Neural progenitor cell (in vitro differentiated cells): ENCODE measurements around the gene ERC2. TPM values are rescaled to one million over a fixed set of nuclear protein-coding genes. Genes with fewer than 3 reads are reported as not detected.

Experiments used
- DNase-seq: peaks from one replicate; pipeline ENCODE4 v3.0.0-alpha.2; 2016; ENCODE audit warnings: low spot score
- H2AFZ ChIP-seq: fragments of 200-600 bp; sonication (generic); replicated peaks from 2 replicates; pipeline ENCODE4 v1.6.1; 2016; ENCODE audit warnings: antibody characterized with exemption
- H3F3A ChIP-seq: fragments of 200-600 bp; sonication (generic); 2 replicates; pipeline ENCODE4 v1.6.1; 2016; ENCODE audit warnings: antibody characterized with exemption, low read depth
- H3K27ac ChIP-seq: fragments of 200-600 bp; sonication (generic); 2 replicates; pipeline ENCODE4 v1.5.1; 2016; ENCODE audit warnings: mild to moderate bottlenecking
- H3K27me3 ChIP-seq: fragments of 200-600 bp; sonication (generic); 2 replicates; pipeline ENCODE4 v1.6.1; 2016; ENCODE audit warnings: mild to moderate bottlenecking, moderate library complexity
- H3K36me3 ChIP-seq: fragments of 200-600 bp; sonication (generic); 2 replicates; pipeline ENCODE4 v1.5.1; 2016
- H3K4me1 ChIP-seq: fragments of 200-600 bp; sonication (generic); 2 replicates; pipeline ENCODE4 v1.6.1; 2016; ENCODE audit warnings: mixed run types
- H3K4me2 ChIP-seq: fragments of 200-600 bp; sonication (generic); 2 replicates; pipeline ENCODE4 v1.6.1; 2016
- H3K4me3 ChIP-seq: fragments of 200-600 bp; sonication (generic); 2 replicates; pipeline ENCODE4 v1.5.1; 2016
- H3K79me2 ChIP-seq: fragments of 200-600 bp; sonication (generic); 2 replicates; pipeline ENCODE4 v1.6.1; 2016; ENCODE audit warnings: low read depth
- H3K9ac ChIP-seq: fragments of 200-600 bp; sonication (generic); 2 replicates; pipeline ENCODE4 v1.6.1; 2016
- H3K9me3 ChIP-seq: fragments of 200-600 bp; sonication (generic); 2 replicates; pipeline ENCODE4 v1.5.1; 2016; ENCODE audit warnings: low read depth
- H4K20me1 ChIP-seq: fragments of 200-600 bp; sonication (generic); 2 replicates; pipeline ENCODE4 v1.6.1; 2016; ENCODE audit warnings: low read depth
- H3K27ac Mint-ChIP-seq: 3 replicates; pipeline ENCODE4 v1.8.0; 2021; ENCODE audit warnings: mixed read lengths
- H3K27me3 Mint-ChIP-seq: 2 replicates; pipeline ENCODE4 v1.8.0; 2022; ENCODE audit warnings: low read depth, mild to moderate bottlenecking, inconsistent platforms, moderate library complexity, mixed read lengths; ENCODE audit not compliant: insufficient read depth
- H3K36me3 Mint-ChIP-seq: 3 replicates; pipeline ENCODE4 v1.8.0; 2021; ENCODE audit warnings: mixed read lengths
- H3K4me1 Mint-ChIP-seq: 3 replicates; pipeline ENCODE4 v1.8.0; 2021; ENCODE audit warnings: mixed read lengths
- H3K4me3 Mint-ChIP-seq: 3 replicates; pipeline ENCODE4 v1.8.0; 2021; ENCODE audit warnings: mild to moderate bottlenecking, moderate library complexity, mixed read lengths
- H3K9me3 Mint-ChIP-seq: 3 replicates; pipeline ENCODE4 v1.8.0; 2020; ENCODE audit warnings: mixed read lengths
- CTCF ChIP-seq: fragments of 200-600 bp; sonication (generic); IDR thresholded peaks from 2 replicates; pipeline ENCODE4 v1.5.1; 2017; ENCODE audit warnings: antibody characterized with exemption, mild to moderate bottlenecking
- EZH2 ChIP-seq: fragments of 200-600 bp; sonication (generic); IDR thresholded peaks from 2 replicates; pipeline ENCODE4 v1.6.1; 2017; ENCODE audit warnings: antibody characterized with exemption, mild to moderate bottlenecking, moderate library complexity
- EZH2phosphoT487 ChIP-seq: fragments of 200-600 bp; sonication (generic); IDR thresholded peaks from 2 replicates; pipeline ENCODE4 v1.6.1; 2017; ENCODE audit warnings: antibody characterized with exemption
- total RNA-seq: library from RNA; depleted of rRNA; stranded (reverse); fragments of >200 nt; gene quantifications from 2 replicates; pipeline ENCODE4 v1.2.3, GENCODE V29; 2015; ENCODE audit warnings: low replicate concordance

Gene ERC2
- total RNA-seq, 1 donor from 2014 or later: 24.8 TPM

DNA sequence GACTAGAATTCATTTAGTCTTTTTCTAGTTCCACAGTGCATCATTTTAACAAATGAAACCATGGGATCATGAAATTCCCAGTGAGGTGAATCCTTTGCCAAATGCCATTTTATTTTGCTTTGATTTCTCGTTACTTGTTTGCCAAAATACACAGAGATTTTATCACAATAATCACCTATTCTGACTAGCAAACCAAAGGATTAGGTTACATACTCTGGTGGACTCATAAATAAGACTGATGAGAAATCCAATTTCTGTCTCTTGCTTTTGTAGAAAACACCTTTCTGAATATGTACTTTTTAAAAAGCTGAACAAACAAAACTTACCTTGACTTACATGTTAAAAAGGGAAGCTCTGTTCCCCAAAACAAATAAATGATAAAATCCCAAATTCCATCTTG is 12.2 kb downstream of the ERC2 start:
- TF ChIP-seq EZH2phosphoT487: no peak
- TF ChIP-seq CTCF: no peak
- no peak for TF ChIP-seq EZH2
- no peak overlapping the region for H3K27ac Mint-ChIP-seq
- Histone ChIP-seq H3K4me3 (no peak overlapping the region), H3K4me2 (no peak overlapping the region), H4K20me1 (peaks cover 24% of the 10 kb centered on the region), H3F3A (no peaks in the 10 kb centered on the region), H3K9ac (no peak overlapping the region), H3K4me1 (peaks cover 16% of the 10 kb centered on the region), H3K27me3 (no peaks in the 10 kb centered on the region), H3K79me2 (peaks cover 18% of the 10 kb centered on the region), H3K27ac (no peak overlapping the region), H3K9me3 (no peaks in the 10 kb centered on the region), H3K36me3 (no peaks in the 10 kb centered on the region), H2AFZ (no peak overlapping the region)
- no peaks in the 10 kb centered on the region for H3K9me3 Mint-ChIP-seq
- no peak overlapping the region for H3K4me3 Mint-ChIP-seq
- peaks cover 3% of the 10 kb centered on the region for H3K27me3 Mint-ChIP-seq
- H3K4me1 Mint-ChIP-seq: peaks cover 19% of the 10 kb centered on the region
- H3K36me3 Mint-ChIP-seq: no peaks in the 10 kb centered on the region
- DNase-seq: no peak

- Histone ChIP-seq H3K4me2 (no peak overlapping the region), H3K9ac (no peak overlapping the region), H3K27ac (no peak overlapping the region), H3K9me3 (no peaks in the 10 kb centered on the region), H3K27me3 (no peaks in the 10 kb centered on the region), H3F3A (no peaks in the 10 kb centered on the region), H3K36me3 (no peaks in the 10 kb centered on the region), H4K20me1 (peaks cover under 1% of the 10 kb centered on the region), H2AFZ (no peak overlapping the region), H3K4me3 (no peak overlapping the region), H3K79me2 (peaks cover 16% of the 10 kb centered on the region), H3K4me1 (peaks cover 7% of the 10 kb centered on the region)
- H3K27ac Mint-ChIP-seq: no peak overlapping the region
- DNase-seq: no peak
- no peaks in the 10 kb centered on the region for H3K9me3 Mint-ChIP-seq
- peaks cover 3% of the 10 kb centered on the region for H3K27me3 Mint-ChIP-seq
- H3K4me1 Mint-ChIP-seq: peaks cover 5% of the 10 kb centered on the region
- no peak for TF ChIP-seq EZH2
- TF ChIP-seq EZH2phosphoT487: no peak
- no peak for TF ChIP-seq CTCF
- no peaks in the 10 kb centered on the region for H3K36me3 Mint-ChIP-seq
- H3K4me3 Mint-ChIP-seq: no peak overlapping the region
Measured at GRCh38 chr3:56453011-56453410, 15.3 kb downstream of the ERC2 start.

GRCh38 chr3:56452085-56452484 is 16.2 kb downstream of the ERC2 start:
- TF ChIP-seq EZH2: no peak
- peaks cover 1% of the 10 kb centered on the region for H4K20me1 ChIP-seq

GRCh38 chr3:56443372-56443771 is 24.9 kb downstream of the ERC2 start:
- no peaks in the 10 kb centered on the region for H3F3A ChIP-seq
- no peaks in the 10 kb centered on the region for H3K36me3 ChIP-seq
- H3K9ac ChIP-seq: no peak overlapping the region
- TF ChIP-seq EZH2phosphoT487 (no peak), EZH2 (no peak)
- H3K36me3 Mint-ChIP-seq: no peaks in the 10 kb centered on the region
- no peak overlapping the region for H3K4me3 ChIP-seq
- H3K4me3 Mint-ChIP-seq: no peak overlapping the region
- no peak overlapping the region for H3K27ac ChIP-seq
- no peaks in the 10 kb centered on the region for H3K27me3 ChIP-seq
- DNase-seq: no peak
- H3K9me3 Mint-ChIP-seq: peaks cover 8% of the 10 kb centered on the region
- no peak overlapping the region for H2AFZ ChIP-seq
- H3K4me2 ChIP-seq: no peak overlapping the region
- peaks cover 9% of the 10 kb centered on the region for H3K4me1 Mint-ChIP-seq
- no peaks in the 10 kb centered on the region for H3K27me3 Mint-ChIP-seq
- no peaks in the 10 kb centered on the region for H3K9me3 ChIP-seq
- peaks cover 4% of the 10 kb centered on the region for H3K4me1 ChIP-seq
- peaks cover 7% of the 10 kb centered on the region for H4K20me1 ChIP-seq
- peaks cover 6% of the 10 kb centered on the region for H3K79me2 ChIP-seq
- no peak overlapping the region for H3K27ac Mint-ChIP-seq

More at GRCh38 chr3:56452085-56452484, 16.2 kb downstream of the ERC2 start:
- DNase-seq: no peak
- Histone ChIP-seq H3K9me3 (no peaks in the 10 kb centered on the region), H3K27me3 (no peaks in the 10 kb centered on the region), H3K9ac (no peak overlapping the region), H3K79me2 (peaks cover 16% of the 10 kb centered on the region), H3K4me3 (no peak overlapping the region), H3K36me3 (no peaks in the 10 kb centered on the region), H3K4me1 (peaks cover 7% of the 10 kb centered on the region), H3K27ac (no peak overlapping the region), H2AFZ (no peak overlapping the region), H3K4me2 (no peak overlapping the region), H3F3A (no peaks in the 10 kb centered on the region)
- Mint-ChIP-seq H3K27me3 (peaks cover 3% of the 10 kb centered on the region), H3K36me3 (no peaks in the 10 kb centered on the region), H3K4me1 (peaks cover 5% of the 10 kb centered on the region), H3K4me3 (no peak overlapping the region), H3K27ac (no peak overlapping the region), H3K9me3 (no peaks in the 10 kb centered on the region)
